Measurements from ENCODE around the gene ERC2. TPM values are rescaled to one million over a fixed set of nuclear protein-coding genes. Genes with fewer than 3 reads are reported as not detected.

Gene ERC2
- total and polyA plus RNA-seq, 2 of the 13 experiments (the other 11 are each of a cell fraction or from before 2014, with no cell fraction given), result 0.16 to 0.22 TPM

DNA sequence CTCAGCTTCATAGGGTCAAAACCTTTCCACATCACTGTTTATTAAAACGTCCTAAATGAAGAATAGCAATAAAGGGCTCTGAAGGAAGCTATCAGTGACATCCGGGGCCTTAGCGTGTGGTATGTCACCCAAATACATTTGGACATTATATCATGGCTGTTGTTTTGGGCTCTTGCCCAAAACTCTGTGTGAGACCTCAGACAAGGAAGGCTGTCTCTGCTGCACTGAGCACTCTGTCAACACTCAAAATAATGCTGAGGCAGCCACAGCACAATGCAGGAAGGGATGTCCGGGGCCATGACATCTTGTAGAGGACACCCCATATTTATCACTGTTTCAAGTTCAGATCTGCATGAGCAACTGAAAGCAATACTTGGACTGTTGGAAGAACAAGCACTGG, 687.4 kb downstream of the ERC2 start (continued):
- TF ChIP-seq, protein P1, sequence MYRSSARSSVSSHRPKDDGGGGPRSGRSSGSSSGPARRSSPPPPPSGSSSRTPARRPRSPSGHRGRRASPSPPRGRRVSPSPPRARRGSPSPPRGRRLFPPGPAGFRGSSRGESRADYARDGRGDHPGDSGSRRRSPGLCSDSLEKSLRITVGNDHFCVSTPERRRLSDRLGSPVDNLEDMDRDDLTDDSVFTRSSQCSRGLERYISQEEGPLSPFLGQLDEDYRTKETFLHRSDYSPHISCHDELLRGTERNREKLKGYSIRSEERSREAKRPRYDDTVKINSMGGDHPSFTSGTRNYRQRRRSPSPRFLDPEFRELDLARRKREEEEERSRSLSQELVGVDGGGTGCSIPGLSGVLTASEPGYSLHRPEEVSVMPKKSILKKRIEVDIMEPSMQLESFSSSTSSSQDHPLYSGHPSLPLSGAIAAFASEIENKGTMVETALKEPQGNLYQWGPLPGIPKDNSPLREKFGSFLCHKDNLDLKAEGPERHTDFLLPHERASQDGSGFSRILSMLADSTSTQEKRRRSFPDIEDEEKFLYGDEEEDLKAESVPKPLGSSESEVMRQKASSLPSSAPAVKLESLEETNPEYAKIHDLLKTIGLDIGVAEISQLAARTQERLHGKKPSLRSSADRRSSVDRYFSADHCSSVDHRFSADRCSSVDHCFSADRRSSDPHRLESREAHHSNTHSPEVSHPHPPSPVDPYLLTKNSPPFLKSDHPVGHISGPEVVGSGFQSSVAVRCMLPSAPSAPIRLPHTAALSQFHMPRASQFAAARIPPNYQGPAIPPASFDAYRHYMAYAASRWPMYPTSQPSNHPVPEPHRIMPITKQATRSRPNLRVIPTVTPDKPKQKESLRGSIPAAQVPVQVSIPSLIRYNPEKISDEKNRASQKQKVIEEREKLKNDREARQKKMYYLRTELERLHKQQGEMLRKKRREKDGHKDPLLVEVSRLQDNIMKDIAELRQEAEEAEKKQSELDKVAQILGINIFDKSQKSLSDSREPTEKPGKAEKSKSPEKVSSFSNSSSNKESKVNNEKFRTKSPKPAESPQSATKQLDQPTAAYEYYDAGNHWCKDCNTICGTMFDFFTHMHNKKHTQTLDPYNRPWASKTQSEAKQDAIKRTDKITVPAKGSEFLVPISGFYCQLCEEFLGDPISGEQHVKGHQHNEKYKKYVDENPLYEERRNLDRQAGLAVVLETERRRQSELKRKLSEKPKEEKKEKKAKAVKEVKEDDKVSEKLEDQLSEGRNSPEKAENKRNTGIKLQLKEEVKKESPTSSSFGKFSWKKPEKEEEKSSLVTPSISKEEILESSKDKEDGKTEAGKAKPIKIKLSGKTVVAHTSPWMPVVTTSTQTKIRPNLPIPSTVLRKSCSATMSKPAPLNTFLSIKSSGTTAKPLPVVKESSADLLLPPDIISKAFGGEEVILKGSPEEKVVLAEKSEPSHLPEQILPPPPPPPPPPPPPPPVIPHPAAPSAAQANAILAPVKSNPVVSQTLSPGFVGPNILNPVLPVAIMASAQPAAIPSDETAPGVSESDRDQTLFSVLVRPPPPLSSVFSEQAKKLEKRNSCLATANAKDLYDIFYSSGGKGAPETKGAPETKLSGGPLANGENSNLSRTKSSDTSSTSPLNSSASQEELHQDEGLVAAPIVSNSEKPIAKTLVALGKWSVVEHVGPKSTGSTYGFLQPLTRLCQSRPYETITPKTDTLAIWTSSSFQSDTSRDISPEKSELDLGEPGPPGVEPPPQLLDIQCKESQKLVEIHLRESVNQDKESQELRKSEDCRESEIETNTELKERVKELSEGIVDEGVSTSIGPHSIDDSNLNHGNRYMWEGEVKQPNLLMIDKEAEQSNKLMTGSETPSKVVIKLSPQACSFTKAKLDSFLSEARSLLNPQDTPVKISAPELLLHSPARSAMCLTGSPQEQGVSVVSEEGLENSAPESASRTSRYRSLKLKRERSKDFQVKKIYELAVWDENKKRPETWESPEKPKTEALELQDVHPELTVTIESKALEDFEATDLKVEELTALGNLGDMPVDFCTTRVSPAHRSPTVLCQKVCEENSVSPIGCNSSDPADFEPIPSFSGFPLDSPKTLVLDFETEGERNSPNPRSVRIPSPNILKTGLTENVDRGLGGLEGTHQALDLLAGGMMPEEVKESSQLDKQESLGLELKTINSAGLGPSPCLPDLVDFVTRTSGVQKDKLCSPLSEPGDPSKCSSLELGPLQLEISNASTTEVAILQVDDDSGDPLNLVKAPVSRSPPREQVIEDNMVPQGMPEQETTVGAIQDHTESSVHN (CRISPR knock-in tag; IDR thresholded peaks at IDR 0.05), result no peak
- TF ChIP-seq ZNF788 (CRISPR knock-in tag; IDR thresholded peaks at IDR 0.05; ENCODE audit: borderline replicate concordance), result no peak
- TF ChIP-seq ADNP (CRISPR knock-in tag; IDR thresholded peaks at IDR 0.05), result no peak
- TF ChIP-seq ZNF549 (CRISPR knock-in tag; IDR thresholded peaks at IDR 0.05), result no peak
- TF ChIP-seq MBD4 (IDR thresholded peaks at IDR 0.05; ENCODE audit: borderline replicate concordance, low read length), result no peak
- no peak for TF ChIP-seq NKX3-1 (CRISPR knock-in tag; IDR thresholded peaks at IDR 0.05)
- TF ChIP-seq, protein P2, sequence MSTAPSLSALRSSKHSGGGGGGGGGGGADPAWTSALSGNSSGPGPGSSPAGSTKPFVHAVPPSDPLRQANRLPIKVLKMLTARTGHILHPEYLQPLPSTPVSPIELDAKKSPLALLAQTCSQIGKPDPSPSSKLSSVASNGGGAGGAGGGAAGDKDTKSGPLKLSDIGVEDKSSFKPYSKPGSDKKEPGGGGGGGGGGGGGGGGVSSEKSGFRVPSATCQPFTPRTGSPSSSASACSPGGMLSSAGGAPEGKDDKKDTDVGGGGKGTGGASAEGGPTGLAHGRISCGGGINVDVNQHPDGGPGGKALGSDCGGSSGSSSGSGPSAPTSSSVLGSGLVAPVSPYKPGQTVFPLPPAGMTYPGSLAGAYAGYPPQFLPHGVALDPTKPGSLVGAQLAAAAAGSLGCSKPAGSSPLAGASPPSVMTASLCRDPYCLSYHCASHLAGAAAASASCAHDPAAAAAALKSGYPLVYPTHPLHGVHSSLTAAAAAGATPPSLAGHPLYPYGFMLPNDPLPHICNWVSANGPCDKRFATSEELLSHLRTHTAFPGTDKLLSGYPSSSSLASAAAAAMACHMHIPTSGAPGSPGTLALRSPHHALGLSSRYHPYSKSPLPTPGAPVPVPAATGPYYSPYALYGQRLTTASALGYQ (CRISPR knock-in tag; IDR thresholded peaks at IDR 0.05), result no peak
- TF ChIP-seq, protein P3, sequence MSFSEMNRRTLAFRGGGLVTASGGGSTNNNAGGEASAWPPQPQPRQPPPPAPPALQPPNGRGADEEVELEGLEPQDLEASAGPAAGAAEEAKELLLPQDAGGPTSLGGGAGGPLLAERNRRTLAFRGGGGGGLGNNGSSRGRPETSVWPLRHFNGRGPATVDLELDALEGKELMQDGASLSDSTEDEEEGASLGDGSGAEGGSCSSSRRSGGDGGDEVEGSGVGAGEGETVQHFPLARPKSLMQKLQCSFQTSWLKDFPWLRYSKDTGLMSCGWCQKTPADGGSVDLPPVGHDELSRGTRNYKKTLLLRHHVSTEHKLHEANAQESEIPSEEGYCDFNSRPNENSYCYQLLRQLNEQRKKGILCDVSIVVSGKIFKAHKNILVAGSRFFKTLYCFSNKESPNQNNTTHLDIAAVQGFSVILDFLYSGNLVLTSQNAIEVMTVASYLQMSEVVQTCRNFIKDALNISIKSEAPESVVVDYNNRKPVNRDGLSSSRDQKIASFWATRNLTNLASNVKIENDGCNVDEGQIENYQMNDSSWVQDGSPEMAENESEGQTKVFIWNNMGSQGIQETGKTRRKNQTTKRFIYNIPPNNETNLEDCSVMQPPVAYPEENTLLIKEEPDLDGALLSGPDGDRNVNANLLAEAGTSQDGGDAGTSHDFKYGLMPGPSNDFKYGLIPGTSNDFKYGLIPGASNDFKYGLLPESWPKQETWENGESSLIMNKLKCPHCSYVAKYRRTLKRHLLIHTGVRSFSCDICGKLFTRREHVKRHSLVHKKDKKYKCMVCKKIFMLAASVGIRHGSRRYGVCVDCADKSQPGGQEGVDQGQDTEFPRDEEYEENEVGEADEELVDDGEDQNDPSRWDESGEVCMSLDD (CRISPR knock-in tag; IDR thresholded peaks at IDR 0.05; ENCODE audit: borderline replicate concordance), result no peak
- no peak for TF ChIP-seq ZNF432 (CRISPR knock-in tag; IDR thresholded peaks at IDR 0.05; ENCODE audit: borderline replicate concordance)
- TF ChIP-seq, protein P4, sequence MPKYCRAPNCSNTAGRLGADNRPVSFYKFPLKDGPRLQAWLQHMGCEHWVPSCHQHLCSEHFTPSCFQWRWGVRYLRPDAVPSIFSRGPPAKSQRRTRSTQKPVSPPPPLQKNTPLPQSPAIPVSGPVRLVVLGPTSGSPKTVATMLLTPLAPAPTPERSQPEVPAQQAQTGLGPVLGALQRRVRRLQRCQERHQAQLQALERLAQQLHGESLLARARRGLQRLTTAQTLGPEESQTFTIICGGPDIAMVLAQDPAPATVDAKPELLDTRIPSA (CRISPR knock-in tag; IDR thresholded peaks at IDR 0.05; ENCODE audit: borderline replicate concordance), result no peak
- TF ChIP-seq, protein P5, sequence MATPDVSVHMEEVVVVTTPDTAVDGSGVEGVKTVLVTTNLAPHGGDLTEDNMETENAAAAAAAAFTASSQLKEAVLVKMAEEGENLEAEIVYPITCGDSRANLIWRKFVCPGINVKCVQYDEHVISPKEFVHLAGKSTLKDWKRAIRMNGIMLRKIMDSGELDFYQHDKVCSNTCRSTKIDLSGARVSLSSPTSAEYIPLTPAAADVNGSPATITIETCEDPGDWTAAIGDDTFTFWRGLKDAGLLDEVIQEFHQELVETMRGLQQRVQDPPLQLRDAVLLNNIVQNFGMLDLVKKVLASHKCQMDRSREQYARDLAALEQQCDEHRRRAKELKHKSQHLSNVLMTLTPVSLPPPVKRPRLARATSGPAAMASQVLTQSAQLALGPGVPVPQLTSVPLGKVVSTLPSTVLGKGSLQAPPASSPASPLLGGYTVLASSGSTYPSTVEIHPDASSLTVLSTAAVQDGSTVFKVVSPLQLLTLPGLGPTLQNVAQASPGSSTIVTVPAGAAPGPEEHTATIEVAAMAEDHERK (CRISPR knock-in tag; IDR thresholded peaks at IDR 0.05; ENCODE audit: low read depth), result no peak
